ENCODE results near the gene NCBP2. TPM values are rescaled to one million over a fixed set of nuclear protein-coding genes. Genes with fewer than 3 reads are reported as not detected.

NCBP2 gene
- total RNA-seq, 6 donors from 2014 or later, result 15.7 to 51.7 (median 34.6) TPM

DNA sequence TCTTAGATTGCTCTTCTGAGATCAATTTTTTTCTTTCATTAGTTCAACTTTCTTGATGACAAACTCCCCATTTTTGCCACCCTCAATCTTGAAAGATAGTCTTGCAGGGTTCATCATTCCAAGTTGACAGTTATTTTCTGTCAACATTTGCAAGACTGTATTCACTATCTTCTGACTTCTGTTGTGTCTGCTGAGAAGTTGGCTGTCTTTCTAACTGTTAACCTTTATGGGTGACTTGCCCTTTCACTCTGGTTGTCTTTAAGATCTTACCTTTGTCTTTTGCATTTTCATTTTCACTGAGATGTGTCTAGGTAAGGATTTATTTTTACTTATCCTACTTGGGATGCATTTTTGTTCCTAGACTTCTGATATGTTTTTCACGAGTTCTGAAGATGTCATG lies 40.9 kb upstream of the NCBP2 start:
- no peak for TF ChIP-seq EP300 (IDR thresholded peaks at IDR 0.05)
- TF ChIP-seq POLR2AphosphoS5 (IDR thresholded peaks at IDR 0.05), result no peak
- TF ChIP-seq, protein P1, sequence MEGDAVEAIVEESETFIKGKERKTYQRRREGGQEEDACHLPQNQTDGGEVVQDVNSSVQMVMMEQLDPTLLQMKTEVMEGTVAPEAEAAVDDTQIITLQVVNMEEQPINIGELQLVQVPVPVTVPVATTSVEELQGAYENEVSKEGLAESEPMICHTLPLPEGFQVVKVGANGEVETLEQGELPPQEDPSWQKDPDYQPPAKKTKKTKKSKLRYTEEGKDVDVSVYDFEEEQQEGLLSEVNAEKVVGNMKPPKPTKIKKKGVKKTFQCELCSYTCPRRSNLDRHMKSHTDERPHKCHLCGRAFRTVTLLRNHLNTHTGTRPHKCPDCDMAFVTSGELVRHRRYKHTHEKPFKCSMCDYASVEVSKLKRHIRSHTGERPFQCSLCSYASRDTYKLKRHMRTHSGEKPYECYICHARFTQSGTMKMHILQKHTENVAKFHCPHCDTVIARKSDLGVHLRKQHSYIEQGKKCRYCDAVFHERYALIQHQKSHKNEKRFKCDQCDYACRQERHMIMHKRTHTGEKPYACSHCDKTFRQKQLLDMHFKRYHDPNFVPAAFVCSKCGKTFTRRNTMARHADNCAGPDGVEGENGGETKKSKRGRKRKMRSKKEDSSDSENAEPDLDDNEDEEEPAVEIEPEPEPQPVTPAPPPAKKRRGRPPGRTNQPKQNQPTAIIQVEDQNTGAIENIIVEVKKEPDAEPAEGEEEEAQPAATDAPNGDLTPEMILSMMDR (IDR thresholded peaks at IDR 0.05), result no peak
- no peak for TF ChIP-seq POLR2A (IDR thresholded peaks at IDR 0.05)
- Histone ChIP-seq H3K4me3 (no peak overlapping the region), H3K4me1 (peaks cover 0 to 6% (median 0%) of the 10 kb centered on the region in 4 donors), H3K27me3 (no peaks in the 10 kb centered on the region), H3K36me3 (no peaks in the 10 kb centered on the region), H3K27ac (no peak overlapping the region), H3K9me3 (peaks cover 0 to 6% (median 0%) of the 10 kb centered on the region in 4 donors)
- no peak for ATAC-seq (ENCODE audit: low FRiP score in 2 of 2)
- no peak for DNase-seq
- 68 to 75% methylated on average over 1 of the region's 1 CpG for WGBS, 2 donors

DNA sequence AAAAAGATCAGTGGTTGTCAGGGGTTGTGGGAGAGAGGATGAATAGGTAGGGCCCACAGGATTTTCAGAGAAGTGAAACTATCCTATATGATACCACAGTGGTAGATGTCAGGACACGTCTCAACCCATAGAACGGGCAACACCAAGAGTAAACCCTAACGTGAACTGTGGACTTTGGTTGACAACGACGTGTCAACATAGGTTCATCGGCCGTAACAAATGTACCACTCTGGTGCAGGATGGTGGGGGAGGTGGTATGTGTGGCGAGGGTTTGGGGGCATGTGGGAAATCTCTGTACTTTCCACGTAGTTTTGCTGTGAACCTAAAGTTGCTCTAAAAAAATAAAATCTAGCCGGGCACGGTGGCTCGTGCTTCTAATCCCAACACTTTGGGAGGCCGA lies 39.3 kb upstream of the NCBP2 start:
- ATAC-seq (ENCODE audit: low FRiP score in 2 of 2) (no peak), DNase-seq (no peak)
- H3K4me1 ChIP-seq, result peaks cover 0 to 6% (median 0%) of the 10 kb centered on the region in 4 donors
- no peak overlapping the region for H3K27ac ChIP-seq
- peaks cover 0 to 6% (median 0%) of the 10 kb centered on the region in 4 donors for H3K9me3 ChIP-seq
- H3K36me3 ChIP-seq, result no peaks in the 10 kb centered on the region
- no peak overlapping the region for H3K4me3 ChIP-seq
- no peaks in the 10 kb centered on the region for H3K27me3 ChIP-seq
- TF ChIP-seq POLR2A (IDR thresholded peaks at IDR 0.05) (no peak), EP300 (IDR thresholded peaks at IDR 0.05) (no peak), POLR2AphosphoS5 (IDR thresholded peaks at IDR 0.05) (no peak)
- TF ChIP-seq, protein P1 (IDR thresholded peaks at IDR 0.05), result no peak
- 88 to 96% methylated on average over 13 of the region's 13 CpGs for WGBS, 2 donors

DNA sequence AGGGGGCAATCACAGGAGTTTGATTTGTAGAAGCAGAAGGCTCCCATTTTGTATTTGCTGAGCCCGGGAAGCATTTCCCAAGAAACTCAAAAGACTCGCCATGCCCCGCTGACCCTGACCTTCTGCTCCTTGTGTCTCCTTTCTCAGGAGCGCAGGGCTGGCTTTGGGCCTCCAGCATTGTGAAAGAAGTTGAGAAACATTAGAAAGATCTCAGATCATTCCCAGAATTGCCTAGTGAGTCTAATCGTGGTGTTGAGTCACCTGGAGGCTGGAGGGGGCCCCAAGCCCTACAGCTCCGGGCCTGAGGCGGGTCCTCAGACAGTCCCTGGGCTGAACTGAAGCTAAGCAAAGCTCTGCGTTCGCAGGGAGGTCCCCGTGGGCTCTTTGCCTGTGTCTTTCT lies 37.2 kb upstream of the NCBP2 start:
- ATAC-seq (ENCODE audit: low FRiP score in 2 of 2) (no peak), DNase-seq (no peak)
- Histone ChIP-seq H3K27me3 (no peaks in the 10 kb centered on the region), H3K9me3 (peaks cover 0 to 6% (median 0%) of the 10 kb centered on the region in 4 donors), H3K4me1 (peaks cover 0 to 6% (median 0%) of the 10 kb centered on the region in 4 donors), H3K27ac (no peak overlapping the region), H3K4me3 (no peak overlapping the region), H3K36me3 (no peaks in the 10 kb centered on the region)
- TF ChIP-seq, protein P1 (IDR thresholded peaks at IDR 0.05), result no peak
- TF ChIP-seq POLR2A (IDR thresholded peaks at IDR 0.05) (no peak), EP300 (IDR thresholded peaks at IDR 0.05) (no peak), POLR2AphosphoS5 (IDR thresholded peaks at IDR 0.05) (no peak)
- WGBS, 2 donors, result 75 to 77% methylated on average over 10 of the region's 10 CpGs

DNA sequence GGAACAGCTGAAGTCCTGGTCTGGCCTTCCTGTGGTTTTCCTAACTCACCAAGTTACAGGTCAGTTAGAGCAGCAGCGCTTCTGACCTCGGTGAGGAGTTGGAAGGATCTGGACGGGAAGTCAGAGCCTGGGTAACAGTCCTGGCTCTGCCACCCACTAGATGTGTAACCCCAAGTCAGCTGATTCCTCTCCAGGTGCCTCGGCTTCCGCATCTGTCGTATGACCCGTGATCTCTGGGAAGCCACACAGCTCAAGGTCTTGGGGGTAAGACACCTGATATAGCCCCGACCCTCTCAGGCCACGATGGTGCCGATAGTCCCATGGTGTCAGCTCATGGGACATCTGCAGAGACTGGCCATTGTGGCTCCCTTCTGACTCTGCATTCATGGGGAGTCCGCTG lies 34.6 kb upstream of the NCBP2 start:
- DNase-seq, result no peak
- no peak for TF ChIP-seq POLR2A (IDR thresholded peaks at IDR 0.05)
- no peak for TF ChIP-seq POLR2AphosphoS5 (IDR thresholded peaks at IDR 0.05)
- TF ChIP-seq, protein P1 (IDR thresholded peaks at IDR 0.05), result no peak
- TF ChIP-seq EP300 (IDR thresholded peaks at IDR 0.05), result no peak
- no peak for ATAC-seq (ENCODE audit: low FRiP score in 2 of 2)
- Histone ChIP-seq H3K4me3 (no peak overlapping the region), H3K9me3 (no peaks in the 10 kb centered on the region), H3K36me3 (no peaks in the 10 kb centered on the region), H3K27me3 (no peaks in the 10 kb centered on the region), H3K27ac (no peak overlapping the region), H3K4me1 (peaks cover 0 to 6% (median 0%) of the 10 kb centered on the region in 4 donors)
- WGBS, 2 donors, result 80 to 82% methylated on average over 3 to 11 of the region's 11 CpGs

DNA sequence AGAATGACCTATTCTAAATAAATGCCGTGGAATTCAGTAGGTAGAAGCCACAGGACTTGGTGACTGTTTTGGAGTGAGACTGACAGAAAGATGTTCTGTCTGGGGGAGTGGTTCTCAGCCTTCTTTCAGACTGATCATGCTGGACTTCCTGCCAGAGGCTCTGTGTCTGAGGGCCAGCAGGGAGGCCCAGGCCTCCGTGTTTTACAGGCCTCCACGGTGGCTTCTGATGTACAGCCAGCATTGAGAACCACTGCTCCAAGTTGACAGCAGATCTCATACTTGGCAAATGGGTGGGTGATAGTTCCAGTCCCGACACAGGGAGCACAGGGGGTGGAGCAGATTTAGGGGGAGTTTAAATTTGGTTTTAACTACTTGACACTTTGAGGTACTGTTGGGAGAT lies 33.0 kb upstream of the NCBP2 start:
- DNase-seq (no peak), ATAC-seq (ENCODE audit: low FRiP score in 2 of 2) (no peak)
- Histone ChIP-seq H3K27ac (no peak overlapping the region), H3K9me3 (no peaks in the 10 kb centered on the region), H3K36me3 (no peaks in the 10 kb centered on the region), H3K27me3 (no peaks in the 10 kb centered on the region), H3K4me1 (peaks cover 0 to 8% (median 0%) of the 10 kb centered on the region in 4 donors), H3K4me3 (no peak overlapping the region)
- TF ChIP-seq, protein P1 (IDR thresholded peaks at IDR 0.05), result no peak
- TF ChIP-seq EP300 (IDR thresholded peaks at IDR 0.05) (no peak), POLR2AphosphoS5 (IDR thresholded peaks at IDR 0.05) (no peak), POLR2A (IDR thresholded peaks at IDR 0.05) (no peak)
- 65 to 80% methylated on average over 2 to 4 of the region's 4 CpGs for WGBS, 2 donors

Data from upper lobe of left lung (tissue), 6 donors.